Natural killer cell (primary cell): Measurements from ENCODE around the gene MRPL52. TPM values are rescaled to one million over a fixed set of nuclear protein-coding genes. Genes with fewer than 3 reads are reported as not detected.
"Not testable (repeated sequence)": the region's sequence is repeated elsewhere in the genome, so short reads cannot be mapped to it uniquely, and the experiment has no call there.

Experiments used
- ATAC-seq, 3 donors: fragments of 150-1000 bp in 2 of 3; fragments of 200-7000 bp in 1 of 3; cut with Tn5 transposase; 1 replicate in 1 of 3; 2 replicates in 2 of 3; pipeline ENCODE4 v1.10.0; 2021; ENCODE audit warnings: mild to moderate bottlenecking in 2 of 3, moderate library complexity in 2 of 3
- DNase-seq, 2 donors: peaks; one replicate each; pipeline versions ENCODE4 v3.0.0 to v3.0.0-alpha.2; 2013 to 2021; ENCODE audit warnings: mixed read lengths in 1 of 2
- H3K27ac ChIP-seq: one replicate; pipeline ENCODE4 v1.5.1; 2013; ENCODE audit warnings: mild to moderate bottlenecking, low read length
- H3K27me3 ChIP-seq: one replicate; pipeline ENCODE4 v1.6.1; 2013; ENCODE audit warnings: low read length; ENCODE audit not compliant: control insufficient read depth, insufficient read depth
- H3K36me3 ChIP-seq: one replicate; pipeline ENCODE4 v1.6.1; 2013; ENCODE audit warnings: low read length; ENCODE audit not compliant: control insufficient read depth, insufficient read depth
- H3K4me1 ChIP-seq: one replicate; pipeline ENCODE4 v1.6.1; 2013; ENCODE audit warnings: low read length; ENCODE audit not compliant: control insufficient read depth, insufficient read depth
- H3K4me3 ChIP-seq: one replicate; pipeline ENCODE4 v1.5.1; 2013; ENCODE audit warnings: low read length
- H3K9me3 ChIP-seq: one replicate; pipeline ENCODE4 v1.6.1; 2013; ENCODE audit warnings: low read length; ENCODE audit not compliant: control insufficient read depth, insufficient read depth
- H3K27ac Mint-ChIP-seq, 2 donors: one replicate each; pipeline ENCODE4 v1.8.0; 2022; ENCODE audit warnings: mild to moderate bottlenecking in 2 of 2, mixed read lengths in 2 of 2, moderate library complexity in 1 of 2
- H3K27me3 Mint-ChIP-seq, 2 donors: one replicate each; pipeline ENCODE4 v1.8.0; 2022; ENCODE audit warnings: low read depth in 2 of 2, mixed read lengths in 2 of 2
- H3K36me3 Mint-ChIP-seq: one replicate; pipeline ENCODE4 v1.8.0; 2022; ENCODE audit warnings: mixed read lengths
- H3K4me1 Mint-ChIP-seq, 2 donors: one replicate each; pipeline ENCODE4 v1.8.0; 2022; ENCODE audit warnings: mixed read lengths in 2 of 2
- H3K4me3 Mint-ChIP-seq: one replicate; pipeline ENCODE4 v1.8.0; 2022; ENCODE audit warnings: mild to moderate bottlenecking, moderate library complexity, mixed read lengths
- H3K9me3 Mint-ChIP-seq, 2 donors: one replicate each; pipeline ENCODE4 v1.8.0; 2022; ENCODE audit warnings: mixed read lengths in 2 of 2
- CTCF ChIP-seq: fragments of 200-600 bp; IDR thresholded peaks from one replicate; pipeline ENCODE4 v1.8.0; 2022; ENCODE audit warnings: antibody characterized with exemption
- WGBS: methylation state at CpG from one replicate; pipeline ENCODE4 v1.1.7; 2013; ENCODE audit warnings: missing lambda C conversion rate; ENCODE audit not compliant: insufficient coverage; 5-methylcytosine and 5-hydroxymethylcytosine counted together
- intact Hi-C: fragments of 100-400 bp; cut with micrococcal nuclease; formaldehyde crosslinking; loops from one replicate; pipeline ENCODE4 v1.14.2; 2022
- total RNA-seq, 4 donors: library from RNA; stranded (reverse); fragments of 120-200 nt in 1 of 4; gene quantifications; one replicate each; pipeline versions ENCODE4 v1.2.3 to v1.2.4, GENCODE V29; 2013 to 2022

MRPL52 gene
- total RNA-seq, 3 donors from 2014 or later (not counting 1 experiment from before 2014, with no cell fraction given), result 40.5 to 42.0 (median 41.6) TPM

- no peak overlapping the region for H3K4me3 ChIP-seq
- H3K9me3 ChIP-seq, result no peaks in the 10 kb centered on the region
- ATAC-seq (no peak), DNase-seq (no peak)
- intact Hi-C loops, result loop anchor here (10.0 kb wide), 2 partner anchors 376 to 536 kb away; no protein-coding TSS in a partner anchor
- peaks cover 22% of the 10 kb centered on the region for H3K4me1 ChIP-seq
- no peaks in the 10 kb centered on the region for H3K36me3 ChIP-seq
- WGBS, result 58% methylated on average over 9 of the region's 9 CpGs
- H3K4me1 Mint-ChIP-seq, result peaks cover 0 to 11% of the 10 kb centered on the region in 2 donors
- TF ChIP-seq CTCF, result no peak
- no peaks in the 10 kb centered on the region for H3K36me3 Mint-ChIP-seq
- no peak overlapping the region for H3K27ac ChIP-seq
- H3K9me3 Mint-ChIP-seq, result no peaks in the 10 kb centered on the region
- no peak overlapping the region for H3K27ac Mint-ChIP-seq
- peaks cover 19% of the 10 kb centered on the region for H3K27me3 ChIP-seq
- no peak overlapping the region for H3K4me3 Mint-ChIP-seq
- peaks cover 20 to 30% of the 10 kb centered on the region in 2 donors for H3K27me3 Mint-ChIP-seq
These were observed 21.5 kb downstream of the MRPL52 start for GRCh38 chr14:22850944-22851764.

- Histone ChIP-seq H3K4me1 (peaks cover 22% of the 10 kb centered on the region), H3K27me3 (peaks cover 27% of the 10 kb centered on the region)
- H3K4me3 Mint-ChIP-seq, H3K9me3 Mint-ChIP-seq, H3K27ac Mint-ChIP-seq, H3K36me3 Mint-ChIP-seq, H3K4me1 Mint-ChIP-seq, H3K27ac ChIP-seq, H3K36me3 ChIP-seq, H3K4me3 ChIP-seq, ATAC-seq, H3K9me3 ChIP-seq, DNase-seq: not testable (repeated sequence)
- intact Hi-C loops, result loop anchor here (10.0 kb wide), 2 partner anchors 377 to 537 kb away; no protein-coding TSS in a partner anchor
- no CpG with 5 or more reads among the region's 12 CpGs for WGBS
- H3K27me3 Mint-ChIP-seq, result peaks cover 24 to 26% of the 10 kb centered on the region in 2 donors
These were observed 22.5 kb downstream of the MRPL52 start for GRCh38 chr14:22852178-22852577.

GRCh38 chr14:22852599-22852939 is 22.9 kb downstream of the MRPL52 start:
- Mint-ChIP-seq H3K4me3 (no peak overlapping the region), H3K36me3 (no peaks in the 10 kb centered on the region)

More at GRCh38 chr14:22852599-22852939, 22.9 kb downstream of the MRPL52 start:
- H3K36me3 ChIP-seq, result no peaks in the 10 kb centered on the region
- no peaks in the 10 kb centered on the region for H3K9me3 ChIP-seq
- DNase-seq (no peak), ATAC-seq (no peak)
- peaks cover 22% of the 10 kb centered on the region for H3K4me1 ChIP-seq
- intact Hi-C loops, result loop anchor here (10.0 kb wide), 2 partner anchors 378 to 538 kb away; no protein-coding TSS in a partner anchor
- peaks cover 0 to 7% of the 10 kb centered on the region in 2 donors for H3K4me1 Mint-ChIP-seq
- no peak overlapping the region for H3K4me3 ChIP-seq
- no peaks in the 10 kb centered on the region for H3K9me3 Mint-ChIP-seq
- no peak for TF ChIP-seq CTCF
- H3K27me3 ChIP-seq, result peaks cover 28% of the 10 kb centered on the region
- peaks cover 24 to 28% of the 10 kb centered on the region in 2 donors for H3K27me3 Mint-ChIP-seq
- no CpG with 5 or more reads among the region's 2 CpGs for WGBS
- H3K27ac ChIP-seq, result no peak overlapping the region
- peak overlapping the region in 1 of 2 donors; percentile 78 for H3K27ac Mint-ChIP-seq
